GM18858 (cell line): ENCODE data around the gene SKIL.
"Not testable (repeated sequence)": the region's sequence is repeated elsewhere in the genome, so short reads cannot be mapped to it uniquely, and the experiment has no call there.

Source experiments
- ATAC-seq: cut with Tn5 transposase; IDR thresholded peaks from one replicate; pipeline ENCODE4 v1.9.1; 2021; ENCODE audit not compliant: unreplicated experiment

The SKIL gene, protein sequence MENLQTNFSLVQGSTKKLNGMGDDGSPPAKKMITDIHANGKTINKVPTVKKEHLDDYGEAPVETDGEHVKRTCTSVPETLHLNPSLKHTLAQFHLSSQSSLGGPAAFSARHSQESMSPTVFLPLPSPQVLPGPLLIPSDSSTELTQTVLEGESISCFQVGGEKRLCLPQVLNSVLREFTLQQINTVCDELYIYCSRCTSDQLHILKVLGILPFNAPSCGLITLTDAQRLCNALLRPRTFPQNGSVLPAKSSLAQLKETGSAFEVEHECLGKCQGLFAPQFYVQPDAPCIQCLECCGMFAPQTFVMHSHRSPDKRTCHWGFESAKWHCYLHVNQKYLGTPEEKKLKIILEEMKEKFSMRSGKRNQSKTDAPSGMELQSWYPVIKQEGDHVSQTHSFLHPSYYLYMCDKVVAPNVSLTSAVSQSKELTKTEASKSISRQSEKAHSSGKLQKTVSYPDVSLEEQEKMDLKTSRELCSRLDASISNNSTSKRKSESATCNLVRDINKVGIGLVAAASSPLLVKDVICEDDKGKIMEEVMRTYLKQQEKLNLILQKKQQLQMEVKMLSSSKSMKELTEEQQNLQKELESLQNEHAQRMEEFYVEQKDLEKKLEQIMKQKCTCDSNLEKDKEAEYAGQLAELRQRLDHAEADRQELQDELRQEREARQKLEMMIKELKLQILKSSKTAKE

GRCh38 chr3:170357176-170358041 lies at the start of gene SKIL:
Gene SKIL (plus strand): TSS chr3:170357715. CDS start chr3:170360332, 2,617 bp downstream.
- ATAC-seq, result peak; percentile 40

DNA sequence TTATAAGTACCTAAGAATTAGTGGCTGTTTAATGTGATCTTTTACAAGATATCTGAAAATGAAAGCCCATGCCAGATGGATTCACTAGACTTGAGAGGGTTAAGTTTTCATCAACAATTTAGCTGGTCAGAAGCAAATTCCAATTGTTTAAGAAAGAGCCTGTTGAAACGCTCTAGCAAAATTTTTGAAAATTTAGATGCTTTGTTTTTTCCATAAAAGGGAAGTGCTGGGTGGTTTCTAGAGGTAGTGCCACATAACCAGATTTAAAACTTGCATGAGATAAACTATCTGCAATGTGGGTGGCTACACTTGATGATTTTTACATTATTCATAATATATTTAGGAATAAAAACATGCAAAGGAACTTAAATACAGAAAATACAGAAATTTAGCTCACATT lies 48.5 kb upstream of the SKIL start:
- ATAC-seq, result no peak

- no peak for ATAC-seq
Measured at GRCh38 chr3:170317954-170318353, 39.6 kb upstream of the SKIL start.

DNA sequence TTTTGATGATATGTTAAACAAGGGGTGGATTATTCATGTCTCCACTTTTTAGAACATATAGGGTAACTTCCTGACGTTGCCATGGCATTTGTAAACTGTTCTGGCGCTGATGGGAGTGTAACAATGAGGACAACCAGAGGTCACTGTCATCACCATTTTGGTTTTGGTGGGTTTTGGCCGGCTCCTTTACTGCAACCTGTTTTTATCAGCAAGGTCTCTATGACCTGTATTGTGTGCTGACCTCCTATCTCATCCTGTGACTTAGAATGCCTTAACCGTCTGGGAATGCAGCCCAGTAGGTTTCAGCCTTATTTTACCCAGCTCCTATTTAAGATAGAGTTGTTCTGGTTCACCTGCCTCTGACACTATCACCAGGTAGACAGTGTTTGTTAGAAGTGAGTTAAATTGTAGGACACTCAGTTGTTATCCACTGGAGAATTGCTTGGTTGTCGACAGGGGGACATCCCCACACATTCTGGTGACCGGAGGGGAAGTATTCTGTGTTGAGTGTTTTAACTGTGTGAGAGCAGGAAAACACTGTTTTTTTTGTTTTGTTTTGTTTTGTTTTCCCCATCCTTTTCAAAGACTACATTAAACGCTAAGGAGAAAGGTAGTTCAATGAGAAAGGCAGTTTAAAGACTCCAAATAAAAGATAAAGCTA lies 36.9 kb upstream of the SKIL start:
- no peak for ATAC-seq

DNA sequence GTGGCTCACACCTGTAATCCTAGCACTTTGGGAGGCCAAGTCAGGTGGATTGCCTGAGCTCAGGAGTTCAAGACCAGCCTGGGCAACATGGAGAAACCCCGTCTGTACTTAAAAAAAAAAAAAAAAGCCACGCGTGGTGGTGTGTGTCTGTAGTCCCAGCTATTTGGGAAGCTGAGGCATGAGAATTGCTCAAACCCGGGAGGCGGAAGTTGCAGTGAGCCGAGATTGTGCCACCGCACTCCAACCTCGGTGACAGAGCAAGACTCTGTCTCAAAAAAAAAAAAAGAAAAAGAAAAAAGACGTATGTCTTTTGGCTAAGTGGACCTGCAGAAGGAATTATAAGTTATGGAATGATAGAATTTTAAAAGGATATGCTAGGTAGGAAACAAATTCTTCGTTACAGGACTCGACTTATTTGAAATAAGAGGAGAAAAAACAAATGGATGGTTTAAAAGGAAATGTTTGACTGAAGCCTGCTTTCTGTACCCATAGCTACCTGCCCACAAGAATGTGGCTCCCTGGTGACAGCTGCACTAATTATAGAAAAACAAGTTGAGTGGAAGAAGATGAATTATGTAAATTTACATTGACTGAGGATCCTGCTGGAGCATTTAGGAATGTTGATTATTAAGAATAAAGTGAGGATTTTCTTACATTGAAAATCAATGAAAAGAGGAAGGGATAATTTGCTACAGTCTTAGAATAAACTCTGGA lies 36.0 kb upstream of the SKIL start:
- no peak for ATAC-seq

- ATAC-seq, result no peak
Measured at GRCh38 chr3:170322566-170323269, 34.8 kb upstream of the SKIL start.

DNA sequence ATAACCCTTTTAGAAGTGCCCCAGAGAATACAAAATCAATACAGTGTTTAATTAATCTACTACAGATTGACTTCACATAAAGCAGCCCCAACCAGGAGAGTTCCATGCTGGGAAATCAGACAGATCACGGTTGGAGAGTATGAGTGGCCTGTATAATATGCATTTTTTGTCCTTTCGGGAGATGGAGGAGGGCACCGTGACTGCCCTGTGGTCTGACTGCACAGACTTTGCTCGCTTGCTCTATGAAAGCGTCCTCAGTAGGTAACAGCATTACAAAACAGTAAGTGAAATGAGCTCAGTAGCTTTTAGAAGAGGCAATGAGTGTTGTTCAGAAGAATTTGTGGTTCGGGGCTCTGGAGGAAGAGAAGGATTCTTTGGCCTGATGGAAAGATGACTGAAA lies 34.2 kb upstream of the SKIL start:
- no peak for ATAC-seq

DNA sequence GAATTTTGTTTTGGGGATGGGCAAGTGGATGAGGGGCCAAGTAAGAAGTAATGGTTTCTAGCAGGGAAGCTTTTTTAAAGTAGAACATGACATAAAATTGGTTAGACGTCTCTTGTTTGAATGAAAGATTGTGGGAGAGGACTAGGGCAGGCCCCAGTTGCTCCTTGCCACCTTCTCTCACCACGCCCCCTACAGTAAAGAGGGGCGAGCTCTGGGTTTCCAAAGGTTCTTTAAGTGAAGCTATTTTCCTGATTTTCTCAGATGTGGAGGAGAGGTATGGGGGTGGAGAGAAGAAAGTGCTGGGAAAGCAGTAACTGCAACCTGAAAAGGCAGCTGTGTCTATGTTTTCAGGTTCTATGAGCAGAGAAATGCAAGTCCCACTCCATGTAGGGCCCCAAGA lies 32.6 kb upstream of the SKIL start:
- no peak for ATAC-seq

DNA sequence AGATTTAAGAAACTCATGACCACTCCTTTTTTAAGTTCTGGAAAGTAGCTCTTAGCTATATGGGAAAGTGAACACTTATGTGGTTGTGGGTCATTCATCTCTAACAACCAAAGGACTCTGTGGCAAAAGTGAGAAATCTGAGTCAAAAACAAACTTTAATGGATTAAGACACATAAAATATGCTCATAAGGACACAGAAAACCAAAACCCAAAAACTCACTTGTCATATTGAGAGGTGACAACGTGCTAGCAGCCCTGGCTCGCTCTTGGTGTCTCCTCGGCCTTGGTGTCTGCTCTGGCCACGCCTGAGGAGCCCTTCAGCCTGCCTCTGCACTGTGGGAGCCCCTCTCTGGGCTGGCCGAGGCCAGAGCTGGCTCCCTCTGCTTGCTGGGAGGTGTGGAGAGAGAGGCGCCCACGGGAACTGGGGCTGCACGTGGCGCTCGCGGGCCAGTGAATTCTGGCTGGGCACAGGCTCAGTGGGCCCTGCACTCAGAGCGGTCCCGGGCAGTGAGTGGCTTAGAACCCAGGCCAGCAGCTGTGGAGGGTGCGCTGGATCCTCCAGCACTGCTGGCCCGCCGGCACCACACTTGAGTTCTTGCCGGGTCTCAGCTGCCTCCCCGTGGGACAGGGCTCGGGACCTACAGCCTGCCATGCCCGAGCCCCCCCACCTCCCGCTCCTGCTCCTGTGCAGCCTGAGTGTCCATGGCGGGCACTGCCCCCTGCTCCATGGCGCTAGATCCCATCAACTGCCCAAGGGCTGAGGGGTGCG lies 30.3 kb upstream of the SKIL start:
- ATAC-seq, result no peak

DNA sequence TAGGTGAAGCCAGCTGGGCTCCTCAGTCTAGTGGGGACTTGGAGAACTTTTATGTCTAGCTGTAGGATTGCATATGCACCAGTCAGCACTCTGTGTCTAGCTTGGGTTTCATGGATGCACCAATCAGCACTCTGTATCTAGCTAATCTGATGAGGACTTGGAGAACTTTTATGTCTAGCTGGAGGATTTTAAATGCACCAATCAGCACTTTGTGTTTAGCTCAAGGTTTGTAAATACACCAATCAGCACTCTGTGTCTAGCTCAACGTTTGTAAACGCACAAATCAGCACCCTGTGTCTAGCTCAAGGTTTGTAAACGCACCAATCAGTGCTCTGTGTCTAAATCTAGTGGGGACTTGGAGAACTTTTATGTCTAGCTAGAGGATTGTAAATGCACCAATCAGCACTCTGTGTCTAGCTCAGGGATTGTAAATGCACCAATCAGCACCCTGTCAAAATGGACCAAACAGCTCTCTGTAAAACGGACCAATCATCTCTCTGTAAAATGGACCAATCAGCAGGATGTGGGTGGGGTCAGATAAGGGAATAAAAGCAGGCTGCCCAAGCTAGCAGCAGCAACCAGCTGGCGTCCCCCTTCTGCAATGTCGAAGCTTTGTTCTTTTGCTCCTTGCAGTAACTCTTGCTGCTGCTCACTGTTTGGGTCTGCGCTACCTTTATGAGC lies 29.5 kb upstream of the SKIL start:
- not testable (repeated sequence) for ATAC-seq

- no peak for ATAC-seq
Measured at GRCh38 chr3:170330366-170330765, 27.1 kb upstream of the SKIL start.

DNA sequence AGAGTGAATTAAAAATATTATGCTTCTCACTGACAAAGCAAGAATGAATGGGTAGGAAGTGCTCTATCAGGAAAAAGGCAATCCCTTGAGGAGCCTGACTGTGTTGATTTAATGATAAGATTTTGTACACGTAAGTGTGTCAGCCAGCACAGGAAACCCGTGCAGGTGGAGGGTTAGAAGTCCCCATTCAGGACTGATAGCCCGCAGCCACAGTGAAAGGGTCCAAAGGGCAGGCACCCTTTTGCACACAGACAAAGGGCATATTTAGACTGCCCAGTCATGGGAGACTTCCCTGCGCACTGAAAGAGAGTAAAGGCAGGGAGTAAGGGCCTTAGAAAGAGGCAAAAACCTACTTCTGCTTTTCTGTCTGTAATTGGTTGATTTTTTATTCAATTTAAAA lies 26.4 kb upstream of the SKIL start:
- no peak for ATAC-seq

DNA sequence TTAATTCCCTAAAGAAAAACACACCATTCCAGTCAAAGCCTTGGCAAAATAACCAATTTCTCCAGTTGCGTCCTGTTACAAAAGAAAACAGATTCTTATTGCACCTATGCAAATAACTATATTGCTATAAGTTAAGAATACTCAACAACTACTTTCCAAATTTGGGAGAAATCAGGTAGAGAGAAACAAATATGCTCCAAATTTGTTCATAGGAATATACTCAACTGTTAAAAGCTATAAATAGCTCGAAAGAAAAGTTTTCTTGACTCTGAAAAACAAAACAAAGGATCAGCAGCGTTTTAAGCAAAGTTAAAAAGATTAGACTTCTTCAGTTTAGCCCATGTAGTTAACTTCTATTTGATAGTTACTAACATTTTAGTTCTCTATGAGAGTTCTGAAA lies 20.1 kb upstream of the SKIL start:
- no peak for ATAC-seq

DNA sequence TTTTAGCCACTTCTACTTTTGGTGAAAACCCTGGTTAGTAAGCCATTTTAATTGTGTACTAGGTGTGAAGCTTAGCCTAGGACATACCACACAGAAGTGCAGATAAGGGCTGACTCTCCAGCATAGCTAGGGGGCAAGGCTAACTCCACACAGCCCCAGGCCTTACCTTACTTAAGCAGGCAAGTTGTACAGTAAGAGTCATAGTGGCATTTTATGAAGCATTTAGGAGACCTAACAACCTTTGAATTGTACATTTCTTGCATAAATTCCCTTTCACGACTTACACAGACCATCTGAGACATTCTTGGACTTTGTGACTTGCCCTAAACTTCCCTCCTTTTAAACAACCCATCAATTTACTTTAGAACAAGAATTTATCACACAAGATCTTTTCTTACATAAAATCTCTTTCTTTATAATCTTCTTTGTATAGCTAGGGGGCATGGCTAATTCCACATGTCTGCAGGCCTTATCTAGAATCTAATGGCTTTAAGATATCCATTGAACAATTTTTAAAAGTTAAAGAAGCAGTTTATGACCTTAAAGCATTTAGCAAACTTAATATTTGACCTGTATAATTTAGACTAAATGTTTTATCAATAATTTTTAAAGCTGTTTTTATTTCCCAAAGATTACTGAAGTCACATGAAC lies 18.7 kb upstream of the SKIL start:
- ATAC-seq, result no peak

- not testable (repeated sequence) for ATAC-seq
Measured at GRCh38 chr3:170342273-170342672, 15.2 kb upstream of the SKIL start.

DNA sequence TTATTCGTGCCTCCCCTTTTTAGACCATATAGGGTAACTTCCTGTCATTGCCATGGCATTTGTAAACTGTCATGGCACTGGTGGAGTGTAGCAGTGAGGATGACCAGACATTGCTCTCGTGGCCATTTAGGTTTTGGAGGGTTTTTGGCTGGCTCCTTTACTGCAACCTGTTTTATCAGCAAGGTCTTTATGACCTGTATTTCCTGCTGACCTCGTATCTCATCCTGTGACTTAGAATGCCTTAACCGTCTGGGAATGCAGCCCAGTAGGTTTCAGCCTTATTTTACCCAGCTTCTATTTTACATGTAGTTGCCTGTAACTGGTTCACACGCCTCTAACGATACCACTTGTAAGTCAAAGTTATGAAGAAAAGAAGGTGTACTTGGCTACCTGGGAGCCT lies 13.7 kb upstream of the SKIL start:
- ATAC-seq, result not testable (repeated sequence)

DNA sequence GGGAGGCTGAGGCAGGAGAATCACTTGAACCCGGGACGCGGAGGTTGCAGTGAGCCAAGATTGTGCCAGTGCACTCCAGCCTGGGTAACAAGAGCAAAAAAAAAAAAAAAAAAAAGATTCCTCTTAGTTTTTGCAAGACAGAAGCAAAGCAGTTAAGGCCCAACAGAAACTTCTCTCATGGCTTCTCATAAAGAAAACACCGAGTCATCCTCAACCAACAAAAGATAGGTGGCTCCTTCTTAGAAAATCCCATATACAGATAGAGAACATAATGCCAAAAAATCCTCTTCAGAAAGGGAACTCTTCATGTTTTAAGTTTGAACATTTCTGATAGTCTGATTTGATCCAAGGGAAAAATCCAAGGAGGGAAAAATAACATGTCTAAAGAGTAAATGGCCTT lies 12.5 kb upstream of the SKIL start:
- no peak for ATAC-seq
